ENCODE data around the gene LNX1.

DNA sequence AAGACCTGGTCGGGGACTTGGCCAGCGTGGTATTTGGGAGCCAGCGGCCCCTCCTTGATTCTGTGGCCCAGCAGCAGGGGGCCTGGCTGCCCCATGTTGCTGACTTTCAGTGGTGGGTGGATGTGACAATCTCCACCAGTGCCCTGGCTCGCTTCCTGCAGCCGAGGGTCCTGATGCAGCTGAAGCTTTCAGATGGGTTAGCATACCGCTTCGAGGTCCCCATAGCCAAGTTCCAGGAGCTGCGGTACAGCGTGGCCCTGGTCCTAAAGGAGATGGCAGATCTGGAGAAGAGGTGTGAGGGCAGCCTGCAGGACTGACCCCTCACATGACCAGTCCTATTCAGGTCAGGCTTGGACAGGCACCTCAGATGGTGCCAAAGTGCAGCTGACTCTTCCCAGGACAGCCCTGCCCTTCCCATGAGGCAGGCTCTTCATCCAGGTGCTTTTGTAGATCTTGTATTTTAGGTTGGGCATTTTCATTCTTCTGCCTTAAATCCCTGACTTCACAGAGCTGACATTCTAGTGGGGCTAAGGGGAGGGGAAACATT, 15.1 kb downstream of the LNX1 start:
- no peak for TF ChIP-seq CTCF (conservative IDR thresholded peaks at IDR 0.05)
- no peak for TF ChIP-seq ZFX (IDR thresholded peaks at IDR 0.05)

Data from C4-2B (cell line).